Uterus (tissue), 2 donors: ENCODE results near the gene CCT5.

Experiments used
- POLR2A ChIP-seq, 2 donors: fragments of 450-650 bp; IDR thresholded peaks; one replicate each; pipeline ENCODE4 v1.6.1; 2016; ENCODE audit warnings: antibody characterized with exemption in 2 of 2, mild to moderate bottlenecking in 1 of 2, moderate library complexity in 1 of 2
- TF ChIP-seq, protein P1 (sequence below), 4 experiments: fragments of 200-600 bp in 2 of 4; fragments of 450-650 bp in 2 of 4; sonication (generic) in 2 of 4; IDR thresholded peaks; one replicate each; pipeline ENCODE4 v1.5.1; 2016 to 2019; ENCODE audit warnings: antibody characterized with exemption in 4 of 4, mild to moderate bottlenecking in 2 of 4, moderate library complexity in 1 of 4

DNA sequence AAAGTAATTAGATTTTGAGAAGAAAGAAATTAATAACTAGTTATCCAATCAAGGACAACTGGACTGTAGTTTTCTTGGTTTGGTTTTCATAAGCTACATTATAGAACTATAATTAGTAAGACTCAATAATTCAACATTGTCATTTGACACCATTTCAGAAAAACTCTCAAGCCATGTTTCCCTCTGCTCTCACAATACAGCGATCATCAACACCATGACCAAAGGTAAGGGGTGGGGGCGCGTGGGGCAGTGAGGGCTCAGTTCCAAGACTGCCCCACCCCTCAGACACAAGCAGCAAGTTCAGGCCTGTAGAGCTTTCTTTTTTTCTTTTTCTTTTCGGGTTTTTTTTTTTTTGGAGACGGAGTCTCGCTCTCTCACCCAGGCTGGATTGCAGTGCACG is 51.2 kb downstream of the CCT5 start:
- no peak for TF ChIP-seq POLR2A (IDR thresholded peaks at IDR 0.05)
- TF ChIP-seq, protein P1, sequence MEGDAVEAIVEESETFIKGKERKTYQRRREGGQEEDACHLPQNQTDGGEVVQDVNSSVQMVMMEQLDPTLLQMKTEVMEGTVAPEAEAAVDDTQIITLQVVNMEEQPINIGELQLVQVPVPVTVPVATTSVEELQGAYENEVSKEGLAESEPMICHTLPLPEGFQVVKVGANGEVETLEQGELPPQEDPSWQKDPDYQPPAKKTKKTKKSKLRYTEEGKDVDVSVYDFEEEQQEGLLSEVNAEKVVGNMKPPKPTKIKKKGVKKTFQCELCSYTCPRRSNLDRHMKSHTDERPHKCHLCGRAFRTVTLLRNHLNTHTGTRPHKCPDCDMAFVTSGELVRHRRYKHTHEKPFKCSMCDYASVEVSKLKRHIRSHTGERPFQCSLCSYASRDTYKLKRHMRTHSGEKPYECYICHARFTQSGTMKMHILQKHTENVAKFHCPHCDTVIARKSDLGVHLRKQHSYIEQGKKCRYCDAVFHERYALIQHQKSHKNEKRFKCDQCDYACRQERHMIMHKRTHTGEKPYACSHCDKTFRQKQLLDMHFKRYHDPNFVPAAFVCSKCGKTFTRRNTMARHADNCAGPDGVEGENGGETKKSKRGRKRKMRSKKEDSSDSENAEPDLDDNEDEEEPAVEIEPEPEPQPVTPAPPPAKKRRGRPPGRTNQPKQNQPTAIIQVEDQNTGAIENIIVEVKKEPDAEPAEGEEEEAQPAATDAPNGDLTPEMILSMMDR (IDR thresholded peaks at IDR 0.05) = no peak
